ENCODE measurements around the gene ADISSP.

Gene ADISSP

DNA sequence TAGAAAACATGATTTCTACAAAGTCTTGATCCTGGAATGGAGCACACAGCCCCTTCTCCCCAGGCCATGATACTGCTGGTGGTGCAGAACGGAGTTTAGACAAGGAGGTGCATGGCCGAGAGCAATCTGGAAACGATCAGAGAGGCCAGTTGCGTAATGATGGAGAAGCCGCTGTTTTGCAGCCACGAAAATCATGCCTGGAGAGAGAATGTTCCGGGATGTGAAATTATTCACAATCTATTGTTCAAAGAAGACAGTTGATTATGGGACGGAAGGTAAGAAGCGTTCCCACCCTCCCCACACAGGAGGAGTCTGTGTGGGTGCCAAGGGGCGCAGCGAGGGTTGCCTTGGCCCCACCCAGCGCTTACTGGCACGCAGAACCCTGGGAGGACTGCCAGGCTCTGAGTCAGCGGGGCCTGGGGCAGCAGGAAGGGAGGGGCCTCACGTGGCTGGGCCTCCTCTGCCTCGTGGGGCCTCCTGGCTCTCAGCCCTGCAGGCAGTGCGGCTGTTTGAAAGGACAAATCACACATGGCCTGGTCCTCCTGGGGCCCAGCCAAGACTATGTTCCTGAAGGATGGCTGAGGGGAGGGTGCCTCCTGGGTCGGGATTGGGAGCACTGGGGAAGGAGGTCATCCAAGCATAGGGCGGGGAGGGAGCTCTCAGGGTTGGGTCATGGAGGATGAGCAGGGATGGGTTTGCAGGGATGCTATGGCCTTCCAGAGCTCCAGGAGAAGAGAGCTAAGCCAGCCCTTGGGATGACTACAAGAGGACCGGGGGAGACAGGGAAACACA, 44.1 kb upstream of the ADISSP start (continued):
- TF ChIP-seq, protein P1, sequence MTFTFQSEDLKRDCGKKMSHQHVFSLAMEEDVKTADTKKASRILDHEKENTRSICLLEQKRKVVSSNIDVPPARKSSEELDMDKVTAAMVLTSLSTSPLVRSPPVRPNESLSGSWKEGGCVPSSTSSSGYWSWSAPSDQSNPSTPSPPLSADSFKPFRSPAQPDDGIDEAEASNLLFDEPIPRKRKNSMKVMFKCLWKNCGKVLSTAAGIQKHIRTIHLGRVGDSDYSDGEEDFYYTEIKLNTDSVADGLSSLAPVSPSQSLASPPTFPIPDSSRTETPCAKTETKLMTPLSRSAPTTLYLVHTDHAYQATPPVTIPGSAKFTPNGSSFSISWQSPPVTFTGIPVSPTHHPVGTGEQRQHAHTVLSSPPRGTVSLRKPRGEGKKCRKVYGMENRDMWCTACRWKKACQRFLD (tag by site-specific recombination; IDR thresholded peaks at IDR 0.05), result no peak
- TF ChIP-seq ZNF549 (tag by site-specific recombination; IDR thresholded peaks at IDR 0.05) (no peak), ZSCAN23 (tag by site-specific recombination; IDR thresholded peaks at IDR 0.05) (peak; percentile 75), KLF9 (tag by site-specific recombination; IDR thresholded peaks at IDR 0.05; ENCODE audit: low read depth) (peak; percentile 69; the same call in 1 of the 2 replicates), ZNF768 (tag by site-specific recombination; IDR thresholded peaks at IDR 0.05) (peak; percentile 52; the same call in 1 of the 2 replicates), ZNF555 (tag by site-specific recombination; conservative IDR thresholded peaks at IDR 0.05) (no peak), ZNF16 (tag by site-specific recombination; IDR thresholded peaks at IDR 0.05; ENCODE audit: low read depth) (no peak), HOXD13 (CRISPR knock-in tag; IDR thresholded peaks at IDR 0.05; ENCODE audit: borderline replicate concordance) (no peak), ZXDB (tag by site-specific recombination; IDR thresholded peaks at IDR 0.05) (peak; percentile 97), ZNF701 (tag by site-specific recombination; IDR thresholded peaks at IDR 0.05) (no peak), ZNF529 (tag by site-specific recombination; IDR thresholded peaks at IDR 0.05; ENCODE audit: insufficient replicate concordance) (peak; percentile 20), ZNF530 (tag by site-specific recombination; IDR thresholded peaks at IDR 0.05; ENCODE audit: low read depth) (no peak), ZNF404 (tag by site-specific recombination; IDR thresholded peaks at IDR 0.05) (no peak), ZNF548 (tag by site-specific recombination; IDR thresholded peaks at IDR 0.05) (no peak), BCL11A (tag by site-specific recombination; IDR thresholded peaks at IDR 0.05; ENCODE audit: low read depth) (peak; percentile 91; the same call in 1 of the 2 replicates), ZBTB8A (tag by site-specific recombination; IDR thresholded peaks at IDR 0.05) (peak; percentile 97), ZNF792 (tag by site-specific recombination; IDR thresholded peaks at IDR 0.05) (no peak), ZBTB48 (tag by site-specific recombination; IDR thresholded peaks at IDR 0.05) (peak; percentile 99), ZNF175 (tag by site-specific recombination; IDR thresholded peaks at IDR 0.05) (no peak)
- TF ChIP-seq, protein P2, sequence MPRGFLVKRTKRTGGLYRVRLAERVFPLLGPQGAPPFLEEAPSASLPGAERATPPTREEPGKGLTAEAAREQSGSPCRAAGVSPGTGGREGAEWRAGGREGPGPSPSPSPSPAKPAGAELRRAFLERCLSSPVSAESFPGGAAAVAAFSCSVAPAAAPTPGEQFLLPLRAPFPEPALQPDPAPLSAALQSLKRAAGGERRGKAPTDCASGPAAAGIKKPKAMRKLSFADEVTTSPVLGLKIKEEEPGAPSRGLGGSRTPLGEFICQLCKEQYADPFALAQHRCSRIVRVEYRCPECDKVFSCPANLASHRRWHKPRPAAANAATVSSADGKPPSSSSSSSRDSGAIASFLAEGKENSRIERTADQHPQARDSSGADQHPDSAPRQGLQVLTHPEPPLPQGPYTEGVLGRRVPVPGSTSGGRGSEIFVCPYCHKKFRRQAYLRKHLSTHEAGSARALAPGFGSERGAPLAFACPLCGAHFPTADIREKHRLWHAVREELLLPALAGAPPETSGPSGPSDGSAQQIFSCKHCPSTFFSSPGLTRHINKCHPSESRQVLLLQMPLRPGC (tag by site-specific recombination; IDR thresholded peaks at IDR 0.05), result peak; percentile 87
- TF ChIP-seq, protein P3, sequence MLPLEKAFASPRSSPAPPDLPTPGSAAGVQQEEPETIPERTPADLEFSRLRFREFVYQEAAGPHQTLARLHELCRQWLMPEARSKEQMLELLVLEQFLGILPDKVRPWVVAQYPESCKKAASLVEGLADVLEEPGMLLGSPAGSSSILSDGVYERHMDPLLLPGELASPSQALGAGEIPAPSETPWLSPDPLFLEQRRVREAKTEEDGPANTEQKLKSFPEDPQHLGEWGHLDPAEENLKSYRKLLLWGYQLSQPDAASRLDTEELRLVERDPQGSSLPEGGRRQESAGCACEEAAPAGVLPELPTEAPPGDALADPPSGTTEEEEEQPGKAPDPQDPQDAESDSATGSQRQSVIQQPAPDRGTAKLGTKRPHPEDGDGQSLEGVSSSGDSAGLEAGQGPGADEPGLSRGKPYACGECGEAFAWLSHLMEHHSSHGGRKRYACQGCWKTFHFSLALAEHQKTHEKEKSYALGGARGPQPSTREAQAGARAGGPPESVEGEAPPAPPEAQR (tag by site-specific recombination; IDR thresholded peaks at IDR 0.05), result no peak
- TF ChIP-seq, protein P4, sequence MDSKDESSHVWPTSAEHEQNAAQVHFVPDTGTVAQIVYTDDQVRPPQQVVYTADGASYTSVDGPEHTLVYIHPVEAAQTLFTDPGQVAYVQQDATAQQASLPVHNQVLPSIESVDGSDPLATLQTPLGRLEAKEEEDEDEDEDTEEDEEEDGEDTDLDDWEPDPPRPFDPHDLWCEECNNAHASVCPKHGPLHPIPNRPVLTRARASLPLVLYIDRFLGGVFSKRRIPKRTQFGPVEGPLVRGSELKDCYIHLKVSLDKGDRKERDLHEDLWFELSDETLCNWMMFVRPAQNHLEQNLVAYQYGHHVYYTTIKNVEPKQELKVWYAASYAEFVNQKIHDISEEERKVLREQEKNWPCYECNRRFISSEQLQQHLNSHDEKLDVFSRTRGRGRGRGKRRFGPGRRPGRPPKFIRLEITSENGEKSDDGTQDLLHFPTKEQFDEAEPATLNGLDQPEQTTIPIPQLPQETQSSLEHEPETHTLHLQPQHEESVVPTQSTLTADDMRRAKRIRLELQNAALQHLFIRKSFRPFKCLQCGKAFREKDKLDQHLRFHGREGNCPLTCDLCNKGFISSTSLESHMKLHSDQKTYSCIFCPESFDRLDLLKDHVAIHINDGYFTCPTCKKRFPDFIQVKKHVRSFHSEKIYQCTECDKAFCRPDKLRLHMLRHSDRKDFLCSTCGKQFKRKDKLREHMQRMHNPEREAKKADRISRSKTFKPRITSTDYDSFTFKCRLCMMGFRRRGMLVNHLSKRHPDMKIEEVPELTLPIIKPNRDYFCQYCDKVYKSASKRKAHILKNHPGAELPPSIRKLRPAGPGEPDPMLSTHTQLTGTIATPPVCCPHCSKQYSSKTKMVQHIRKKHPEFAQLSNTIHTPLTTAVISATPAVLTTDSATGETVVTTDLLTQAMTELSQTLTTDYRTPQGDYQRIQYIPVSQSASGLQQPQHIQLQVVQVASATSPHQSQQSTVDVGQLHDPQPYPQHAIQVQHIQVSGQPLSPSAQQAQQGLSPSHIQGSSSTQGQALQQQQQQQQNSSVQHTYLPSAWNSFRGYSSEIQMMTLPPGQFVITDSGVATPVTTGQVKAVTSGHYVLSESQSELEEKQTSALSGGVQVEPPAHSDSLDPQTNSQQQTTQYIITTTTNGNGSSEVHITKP (tag by site-specific recombination; IDR thresholded peaks at IDR 0.05), result peak; percentile 95
- TF ChIP-seq, protein P5, sequence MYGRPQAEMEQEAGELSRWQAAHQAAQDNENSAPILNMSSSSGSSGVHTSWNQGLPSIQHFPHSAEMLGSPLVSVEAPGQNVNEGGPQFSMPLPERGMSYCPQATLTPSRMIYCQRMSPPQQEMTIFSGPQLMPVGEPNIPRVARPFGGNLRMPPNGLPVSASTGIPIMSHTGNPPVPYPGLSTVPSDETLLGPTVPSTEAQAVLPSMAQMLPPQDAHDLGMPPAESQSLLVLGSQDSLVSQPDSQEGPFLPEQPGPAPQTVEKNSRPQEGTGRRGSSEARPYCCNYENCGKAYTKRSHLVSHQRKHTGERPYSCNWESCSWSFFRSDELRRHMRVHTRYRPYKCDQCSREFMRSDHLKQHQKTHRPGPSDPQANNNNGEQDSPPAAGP (tag by site-specific recombination; IDR thresholded peaks at IDR 0.05), result peak; percentile 99
- TF ChIP-seq, protein P6, sequence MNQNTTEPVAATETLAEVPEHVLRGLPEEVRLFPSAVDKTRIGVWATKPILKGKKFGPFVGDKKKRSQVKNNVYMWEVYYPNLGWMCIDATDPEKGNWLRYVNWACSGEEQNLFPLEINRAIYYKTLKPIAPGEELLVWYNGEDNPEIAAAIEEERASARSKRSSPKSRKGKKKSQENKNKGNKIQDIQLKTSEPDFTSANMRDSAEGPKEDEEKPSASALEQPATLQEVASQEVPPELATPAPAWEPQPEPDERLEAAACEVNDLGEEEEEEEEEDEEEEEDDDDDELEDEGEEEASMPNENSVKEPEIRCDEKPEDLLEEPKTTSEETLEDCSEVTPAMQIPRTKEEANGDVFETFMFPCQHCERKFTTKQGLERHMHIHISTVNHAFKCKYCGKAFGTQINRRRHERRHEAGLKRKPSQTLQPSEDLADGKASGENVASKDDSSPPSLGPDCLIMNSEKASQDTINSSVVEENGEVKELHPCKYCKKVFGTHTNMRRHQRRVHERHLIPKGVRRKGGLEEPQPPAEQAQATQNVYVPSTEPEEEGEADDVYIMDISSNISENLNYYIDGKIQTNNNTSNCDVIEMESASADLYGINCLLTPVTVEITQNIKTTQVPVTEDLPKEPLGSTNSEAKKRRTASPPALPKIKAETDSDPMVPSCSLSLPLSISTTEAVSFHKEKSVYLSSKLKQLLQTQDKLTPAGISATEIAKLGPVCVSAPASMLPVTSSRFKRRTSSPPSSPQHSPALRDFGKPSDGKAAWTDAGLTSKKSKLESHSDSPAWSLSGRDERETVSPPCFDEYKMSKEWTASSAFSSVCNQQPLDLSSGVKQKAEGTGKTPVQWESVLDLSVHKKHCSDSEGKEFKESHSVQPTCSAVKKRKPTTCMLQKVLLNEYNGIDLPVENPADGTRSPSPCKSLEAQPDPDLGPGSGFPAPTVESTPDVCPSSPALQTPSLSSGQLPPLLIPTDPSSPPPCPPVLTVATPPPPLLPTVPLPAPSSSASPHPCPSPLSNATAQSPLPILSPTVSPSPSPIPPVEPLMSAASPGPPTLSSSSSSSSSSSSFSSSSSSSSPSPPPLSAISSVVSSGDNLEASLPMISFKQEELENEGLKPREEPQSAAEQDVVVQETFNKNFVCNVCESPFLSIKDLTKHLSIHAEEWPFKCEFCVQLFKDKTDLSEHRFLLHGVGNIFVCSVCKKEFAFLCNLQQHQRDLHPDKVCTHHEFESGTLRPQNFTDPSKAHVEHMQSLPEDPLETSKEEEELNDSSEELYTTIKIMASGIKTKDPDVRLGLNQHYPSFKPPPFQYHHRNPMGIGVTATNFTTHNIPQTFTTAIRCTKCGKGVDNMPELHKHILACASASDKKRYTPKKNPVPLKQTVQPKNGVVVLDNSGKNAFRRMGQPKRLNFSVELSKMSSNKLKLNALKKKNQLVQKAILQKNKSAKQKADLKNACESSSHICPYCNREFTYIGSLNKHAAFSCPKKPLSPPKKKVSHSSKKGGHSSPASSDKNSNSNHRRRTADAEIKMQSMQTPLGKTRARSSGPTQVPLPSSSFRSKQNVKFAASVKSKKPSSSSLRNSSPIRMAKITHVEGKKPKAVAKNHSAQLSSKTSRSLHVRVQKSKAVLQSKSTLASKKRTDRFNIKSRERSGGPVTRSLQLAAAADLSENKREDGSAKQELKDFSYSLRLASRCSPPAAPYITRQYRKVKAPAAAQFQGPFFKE (tag by site-specific recombination; IDR thresholded peaks at IDR 0.05; ENCODE audit: borderline replicate concordance), result no peak
